HepG2 (cell line): Measurements from ENCODE around the gene IPMK. TPM values are rescaled to one million over a fixed set of nuclear protein-coding genes. Genes with fewer than 3 reads are reported as not detected.
"Not testable (repeated sequence)": the region's sequence is repeated elsewhere in the genome, so short reads cannot be mapped to it uniquely, and the experiment has no call there.

ENCODE experiments used
- ATAC-seq: fragments of 200-7000 bp; cut with Tn5 transposase; 3 replicates; pipeline ENCODE4 v1.9.1; 2020; ENCODE audit warnings: mild to moderate bottlenecking, moderate library complexity
- BruUV-seq: library from RNA; stranded (reverse); fragments of 400-500 nt; replicated peaks from 2 replicates; lab custom pipeline; 2021; lab: Mats Ljungman, UMichigan
- CTCF ChIA-PET: fragments of 300-600 bp; formaldehyde crosslinking; extraction: SDS; loops from one replicate; lab custom pipeline; 2021; ENCODE audit warnings: low total read pairs, inconsistent platforms, low intra/inter-chr PET ratio; lab: Yijun Ruan, JAX
- POLR2A ChIA-PET: fragments of 350-600 bp; sonication (Branson Sonifier 250); formaldehyde crosslinking; loops from one replicate; lab custom pipeline; 2020; ENCODE audit warnings: antibody characterized with exemption, inconsistent platforms; lab: Yijun Ruan, JAX
- DNase-seq: peaks from one replicate; pipeline ENCODE4 v3.0.0-alpha.2; 2015; ENCODE audit warnings: low spot score
- FAIRE-seq: peaks from 3 replicates; lab custom pipeline; 2011; peaks lifted over from hg19 to GRCh38; lab: Jason Lieb, UNC
- H2AFZ ChIP-seq: one replicate; pipeline ENCODE4 v1.6.1; 2011; ENCODE audit warnings: low read length, inconsistent platforms
- H3K27ac ChIP-seq: fragments of 300-600 bp; 3 replicates; pipeline ENCODE4 v1.8.0; 2011; ENCODE audit warnings: mixed run types, mild to moderate bottlenecking, mixed read lengths, low read length, inconsistent platforms; ENCODE audit not compliant: insufficient read depth; ENCODE audit errors: extremely low read length
- H3K27me3 ChIP-seq, 2 experiments: fragments of 200-600 bp in 1 of 2; 2 replicates in 1 of 2; 3 replicates in 1 of 2; pipeline versions ENCODE4 v1.6.0 to v1.8.0; 2011; ENCODE audit warnings: low read length in 2 of 2, mild to moderate bottlenecking in 2 of 2, moderate library complexity in 2 of 2, inconsistent platforms in 1 of 2; ENCODE audit not compliant: insufficient read depth in 2 of 2, control insufficient read depth in 1 of 2
- H3K36me3 ChIP-seq, 2 experiments: fragments of 200-600 bp in 1 of 2; replicated peaks in 1 of 2; 2 replicates in 1 of 2; 3 replicates in 1 of 2; pipeline versions ENCODE4 v1.5.1 to v1.8.0; 2011; ENCODE audit warnings: low read length in 2 of 2, inconsistent platforms in 1 of 2; ENCODE audit not compliant: insufficient read depth in 2 of 2, control insufficient read depth in 1 of 2
- H3K4me1 ChIP-seq: 2 replicates; pipeline ENCODE4 v1.5.1; 2012; ENCODE audit warnings: low read length, inconsistent platforms; ENCODE audit not compliant: insufficient read depth
- H3K4me2 ChIP-seq: 2 replicates; pipeline ENCODE4 v1.6.0; 2011; ENCODE audit warnings: low read depth, low read length, inconsistent platforms
- H3K4me3 ChIP-seq, 3 experiments: fragments of 200-600 bp in 1 of 3; sonication (generic), shearing (Covaris generic) in 1 of 3; replicated peaks in 1 of 3; 2 replicates each; pipeline ENCODE4 v1.5.1; 2011 to 2016; ENCODE audit warnings: low read length in 3 of 3, inconsistent platforms in 2 of 3, low read depth in 2 of 3, mild to moderate bottlenecking in 2 of 3, control low read depth in 1 of 3, mixed read lengths in 1 of 3; ENCODE audit not compliant: insufficient read depth in 1 of 3
- H3K79me2 ChIP-seq: one replicate; pipeline ENCODE4 v1.6.1; 2011; ENCODE audit warnings: low read length, inconsistent platforms; ENCODE audit not compliant: insufficient read depth
- H3K9ac ChIP-seq: 2 replicates; pipeline ENCODE4 v1.6.0; 2011; ENCODE audit warnings: mild to moderate bottlenecking, low read depth, low read length, inconsistent platforms; ENCODE audit not compliant: insufficient read depth
- H3K9me3 ChIP-seq: 2 replicates; pipeline ENCODE4 v1.5.1; 2012; ENCODE audit warnings: mild to moderate bottlenecking, low read length
- H4K20me1 ChIP-seq: 2 replicates; pipeline ENCODE4 v1.6.0; 2011; ENCODE audit warnings: inconsistent platforms, mild to moderate bottlenecking, low read length, moderate library complexity; ENCODE audit not compliant: insufficient read depth
- CHD4 ChIP-seq: fragments of 200-600 bp; sonication (generic); IDR thresholded peaks from 2 replicates; pipeline ENCODE4 v1.7.0; 2017; ENCODE audit warnings: mild to moderate bottlenecking, low read length, borderline replicate concordance
- FOSL2 ChIP-seq: sonication (generic); formaldehyde crosslinking; IDR thresholded peaks from 2 replicates; pipeline ENCODE4 v1.4.0; 2020; ENCODE audit warnings: missing genetic modification reagents
- FOXA3 ChIP-seq: IDR thresholded peaks from 2 replicates; pipeline ENCODE4 v1.6.1; 2016; ENCODE audit warnings: missing genetic modification reagents, missing compliant biosample characterization
- SOX13 ChIP-seq, 3 experiments: fragments of 450-650 bp in 1 of 3; sonication (generic) in 1 of 3; formaldehyde crosslinking in 1 of 3; IDR thresholded peaks in 2 of 3; conservative IDR thresholded peaks in 1 of 3; 2 replicates each; pipeline versions ENCODE4 v1.5.0 to v1.6.1; 2016 to 2020; ENCODE audit warnings: antibody characterized with exemption in 1 of 3, mild to moderate bottlenecking in 1 of 3, missing compliant biosample characterization in 1 of 3, missing genetic modification reagents in 1 of 3, moderate library complexity in 1 of 3
- ZMYM4 ChIP-seq: sonication (generic); formaldehyde crosslinking; IDR thresholded peaks from 2 replicates; pipeline ENCODE4 v1.8.1; 2023; ENCODE audit warnings: mild to moderate bottlenecking, missing genetic modification reagents
- WGBS: methylation state at CpG from one replicate; pipeline ENCODE4 v1.1.6; 2017; ENCODE audit warnings: low lambda C conversion rate; 5-methylcytosine and 5-hydroxymethylcytosine counted together
- in situ Hi-C: cut with HindIII; loops from 2 replicates; pipeline ENCODE4 v1.10.0; 2017; ENCODE audit warnings: low pct_unique_long_range_greater_than_20kb; ENCODE audit not compliant: extremely low pct_ligation_motif_present
- intact Hi-C: fragments of 100-400 bp; cut with micrococcal nuclease; formaldehyde crosslinking; loops from one replicate; pipeline ENCODE4 v1.10.0; 2022; ENCODE audit not compliant: unreplicated experiment
- polyA plus RNA-seq, 8 experiments: library from polyadenylated mRNA; depleted of rRNA in 3 of 8; stranded (reverse) in 7 of 8; unstranded in 1 of 8; fragments of >200 nt; fragmentation: Illumina TruSeq in 4 of 8; extraction: Trizol in 4 of 8; gene quantifications; 2 replicates each; pipeline versions ENCODE4 v1.2.1 to v1.2.3, GENCODE V29; 2011 to 2016; ENCODE audit warnings: low read depth in 4 of 8, missing spikeins in 1 of 8, mixed read lengths in 1 of 8; ENCODE audit not compliant: insufficient read depth in 1 of 8
- total RNA-seq, 5 experiments: library from RNA; depleted of rRNA; stranded (reverse); fragments of >200 nt; fragmentation: Illumina TruSeq; extraction: Trizol; gene quantifications; 2 replicates each; pipeline ENCODE4 v1.2.3, GENCODE V29; 2016; ENCODE audit warnings: low read depth in 1 of 5

The IPMK gene
- total and polyA plus RNA-seq, 2 of the 13 experiments (the other 11 are each of a cell fraction or from before 2014, with no cell fraction given), result 2.7 to 3.9 TPM

DNA sequence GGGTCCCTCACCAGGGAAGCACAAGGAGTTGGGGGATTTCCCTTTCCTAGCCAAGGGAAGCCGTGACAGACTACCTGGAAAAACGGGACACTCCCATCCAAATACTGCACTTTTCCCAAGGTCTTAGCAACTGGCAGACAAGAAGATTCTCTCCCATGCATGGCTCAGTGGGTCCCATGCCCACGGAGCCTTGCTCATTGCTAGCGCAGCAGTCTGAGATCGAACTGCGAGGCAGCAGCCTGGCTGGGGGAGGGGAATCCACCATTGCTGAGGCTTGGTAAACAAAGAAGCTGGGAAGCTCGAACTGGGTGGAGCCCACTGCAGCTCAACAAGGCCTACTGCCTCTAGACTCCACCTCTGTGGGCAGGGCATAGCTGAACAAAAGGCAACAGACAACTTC lies 37.8 kb downstream of the IPMK start (continued):
- TF ChIP-seq FOSL2 (CRISPR knock-in tag) (0 out of 2 replicates have a peak, but pooled peaks have one; percentile 10), SOX13 (CRISPR knock-in tag; conservative IDR thresholded peaks at IDR 0.05 in 1 of 2, IDR thresholded peaks at IDR 0.05 in 1 of 2) (0 out of 4 replicates have a peak, but pooled peaks of 1 of the 2 experiments have one; percentile 14), ZMYM4 (CRISPR knock-in tag) (peak; percentile 42; the same call in 1 of the 2 replicates), FOXA3 (peak; percentile 26; the same call in 1 of the 2 replicates)
- not testable (repeated sequence) for TF ChIP-seq SOX13 (IDR thresholded peaks at IDR 0.05)
- TF ChIP-seq, all 625 proteins: peak for 9; not testable (repeated sequence) for 616

DNA sequence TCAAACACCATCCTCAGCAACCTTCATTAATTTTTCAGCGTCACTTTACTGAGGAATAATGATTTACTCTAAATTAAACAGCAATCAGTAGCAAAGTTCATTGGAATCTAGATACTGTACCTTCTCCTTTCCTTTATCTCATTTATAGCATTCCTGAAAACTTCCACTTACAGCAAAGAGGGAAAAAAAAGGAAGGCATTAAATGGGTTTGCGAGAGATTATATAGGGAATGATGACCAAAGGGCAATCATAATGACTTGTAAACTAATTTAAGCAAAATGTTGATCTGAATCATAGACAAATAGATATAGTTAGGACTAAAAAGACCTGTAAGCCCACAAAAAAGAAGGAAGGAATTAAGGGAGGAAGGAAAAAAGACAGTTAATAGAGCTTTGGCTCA lies 42.0 kb downstream of the IPMK start:
- WGBS, result 98% methylated on average over 2 of the region's 2 CpGs
- DNase-seq, result no peak
- TF ChIP-seq CHD4, result no peak
- Histone ChIP-seq H3K4me2 (no peak overlapping the region), H3K27me3 (no peaks in the 10 kb centered on the region), H3K27ac (no peak overlapping the region), H3K36me3 (peaks cover 2 to 14% of the 10 kb centered on the region in 2 experiments; a peak in 3 of 5 replicates), H4K20me1 (no peaks in the 10 kb centered on the region), H3K9ac (no peak overlapping the region), H3K4me1 (peaks cover 9% of the 10 kb centered on the region), H3K79me2 (no peaks in the 10 kb centered on the region), H3K4me3 (no peak overlapping the region), H2AFZ (no peak overlapping the region), H3K9me3 (no peaks in the 10 kb centered on the region)
- no TSS peak for BruUV-seq
- no peak for FAIRE-seq
- intact Hi-C loops, result loop anchor here (5.0 kb wide), 1 partner anchor 37 kb away; no protein-coding TSS in a partner anchor
- in situ Hi-C loops, result no loop called here
- CTCF ChIA-PET, result no interaction called here
- ATAC-seq, result no peak
- POLR2A ChIA-PET, result no interaction called here
